Activated CD4-positive, alpha-beta memory T cell treated with anti-CD3 and anti-CD28 coated beads for 36 hours (primary cell): ENCODE results near the gene CDY2B. TPM values are rescaled to one million over a fixed set of nuclear protein-coding genes. Genes with fewer than 3 reads are reported as not detected.
"Not testable (repeated sequence)": the region's sequence is repeated elsewhere in the genome, so short reads cannot be mapped to it uniquely, and the experiment has no call there.

Source experiments
- CTCF ChIA-PET: fragments of 350-600 bp; sonication (Branson Sonifier 250); formaldehyde crosslinking; loops from one replicate; lab custom pipeline; 2021; ENCODE audit warnings: antibody characterized with exemption, inconsistent platforms; lab: Charles Lee
- POLR2A ChIA-PET: fragments of 350-600 bp; sonication (Branson Sonifier 250); formaldehyde crosslinking; loops from one replicate; lab custom pipeline; 2021; ENCODE audit warnings: antibody characterized with exemption; lab: Charles Lee
- DNase-seq: peaks from one replicate; pipeline ENCODE4 v3.0.0-alpha.2; 2020
- H3K27ac Mint-ChIP-seq: one replicate; pipeline ENCODE4 v1.8.0; 2021; ENCODE audit warnings: mixed read lengths
- H3K27me3 Mint-ChIP-seq: one replicate; pipeline ENCODE4 v1.8.0; 2021; ENCODE audit warnings: mixed read lengths
- H3K36me3 Mint-ChIP-seq: one replicate; pipeline ENCODE4 v1.8.0; 2021; ENCODE audit warnings: mixed read lengths
- H3K4me1 Mint-ChIP-seq: one replicate; pipeline ENCODE4 v1.8.0; 2021; ENCODE audit warnings: low read depth, mixed read lengths
- H3K4me3 Mint-ChIP-seq: one replicate; pipeline ENCODE4 v1.8.0; 2021; ENCODE audit warnings: mild to moderate bottlenecking, mixed read lengths
- H3K9me3 Mint-ChIP-seq: one replicate; pipeline ENCODE4 v1.8.0; 2021; ENCODE audit warnings: mixed read lengths
- intact Hi-C: fragments of 100-400 bp; cut with micrococcal nuclease; formaldehyde crosslinking; loops from one replicate; pipeline ENCODE4 v1.15.1; 2023
- total RNA-seq, 2 experiments: library from RNA; stranded (reverse); gene quantifications; one replicate each; pipeline ENCODE4 v1.2.3, GENCODE V29; 2021

CDY2B gene
- total RNA-seq = not detected

- H3K36me3 Mint-ChIP-seq, DNase-seq, intact Hi-C loops, H3K27me3 Mint-ChIP-seq, H3K27ac Mint-ChIP-seq, H3K4me3 Mint-ChIP-seq, H3K9me3 Mint-ChIP-seq, CTCF ChIA-PET, H3K4me1 Mint-ChIP-seq, POLR2A ChIA-PET: not testable (repeated sequence)
Measured at GRCh38 chrY:17880120-17880519, at the start of gene CDY2B. TSS of gene CDY2B (minus strand) at chrY:17880220. CDS start at chrY:17879892, 328 bp downstream.

- H3K4me3 Mint-ChIP-seq, CTCF ChIA-PET, intact Hi-C loops, H3K36me3 Mint-ChIP-seq, H3K4me1 Mint-ChIP-seq, POLR2A ChIA-PET, H3K27me3 Mint-ChIP-seq, H3K9me3 Mint-ChIP-seq, H3K27ac Mint-ChIP-seq, DNase-seq: not testable (repeated sequence)
Measured at GRCh38 chrY:17908009-17908408, 28.0 kb upstream of the CDY2B start.

- H3K27ac Mint-ChIP-seq, CTCF ChIA-PET, POLR2A ChIA-PET, DNase-seq, H3K36me3 Mint-ChIP-seq, H3K4me1 Mint-ChIP-seq, intact Hi-C loops, H3K27me3 Mint-ChIP-seq, H3K4me3 Mint-ChIP-seq, H3K9me3 Mint-ChIP-seq: not testable (repeated sequence)
Measured at GRCh38 chrY:17907351-17907750, 27.3 kb upstream of the CDY2B start.

GRCh38 chrY:17881697-17882096 lies 1.7 kb upstream of the CDY2B start:
- H3K27ac Mint-ChIP-seq, H3K27me3 Mint-ChIP-seq, H3K36me3 Mint-ChIP-seq, H3K9me3 Mint-ChIP-seq, POLR2A ChIA-PET, DNase-seq, H3K4me3 Mint-ChIP-seq, H3K4me1 Mint-ChIP-seq, intact Hi-C loops, CTCF ChIA-PET: not testable (repeated sequence)

- CTCF ChIA-PET, POLR2A ChIA-PET, H3K4me3 Mint-ChIP-seq, H3K27ac Mint-ChIP-seq, DNase-seq, H3K9me3 Mint-ChIP-seq, H3K27me3 Mint-ChIP-seq, intact Hi-C loops, H3K4me1 Mint-ChIP-seq, H3K36me3 Mint-ChIP-seq: not testable (repeated sequence)
Measured at GRCh38 chrY:17876767-17877166, 3.3 kb downstream of the CDY2B start.

GRCh38 chrY:17875401-17875800 lies 4.6 kb downstream of the CDY2B start:
- POLR2A ChIA-PET, intact Hi-C loops, H3K4me3 Mint-ChIP-seq, H3K4me1 Mint-ChIP-seq, H3K27ac Mint-ChIP-seq, CTCF ChIA-PET, H3K27me3 Mint-ChIP-seq, H3K36me3 Mint-ChIP-seq, DNase-seq, H3K9me3 Mint-ChIP-seq: not testable (repeated sequence)

- DNase-seq, POLR2A ChIA-PET, H3K9me3 Mint-ChIP-seq, H3K36me3 Mint-ChIP-seq, H3K4me3 Mint-ChIP-seq, H3K27ac Mint-ChIP-seq, intact Hi-C loops, H3K4me1 Mint-ChIP-seq, CTCF ChIA-PET, H3K27me3 Mint-ChIP-seq: not testable (repeated sequence)
Measured at GRCh38 chrY:17871194-17871903, 8.7 kb downstream of the CDY2B start.

GRCh38 chrY:17870737-17871136 lies 9.3 kb downstream of the CDY2B start:
- H3K27ac Mint-ChIP-seq, CTCF ChIA-PET, H3K4me1 Mint-ChIP-seq, H3K27me3 Mint-ChIP-seq, H3K4me3 Mint-ChIP-seq, POLR2A ChIA-PET, H3K36me3 Mint-ChIP-seq, DNase-seq, intact Hi-C loops, H3K9me3 Mint-ChIP-seq: not testable (repeated sequence)

GRCh38 chrY:17867850-17868249 lies 12.2 kb downstream of the CDY2B start:
- CTCF ChIA-PET, H3K9me3 Mint-ChIP-seq, H3K27ac Mint-ChIP-seq, H3K27me3 Mint-ChIP-seq, POLR2A ChIA-PET, intact Hi-C loops, DNase-seq, H3K4me1 Mint-ChIP-seq, H3K4me3 Mint-ChIP-seq, H3K36me3 Mint-ChIP-seq: not testable (repeated sequence)

- H3K27ac Mint-ChIP-seq, H3K4me1 Mint-ChIP-seq, DNase-seq, POLR2A ChIA-PET, H3K27me3 Mint-ChIP-seq, H3K36me3 Mint-ChIP-seq, H3K4me3 Mint-ChIP-seq, H3K9me3 Mint-ChIP-seq, intact Hi-C loops, CTCF ChIA-PET: not testable (repeated sequence)
Measured at GRCh38 chrY:17860634-17861033, 19.4 kb downstream of the CDY2B start.

- H3K27ac Mint-ChIP-seq, DNase-seq, H3K9me3 Mint-ChIP-seq, H3K4me1 Mint-ChIP-seq, H3K27me3 Mint-ChIP-seq, intact Hi-C loops, H3K36me3 Mint-ChIP-seq, POLR2A ChIA-PET, CTCF ChIA-PET, H3K4me3 Mint-ChIP-seq: not testable (repeated sequence)
Measured at GRCh38 chrY:17856963-17857848, 22.8 kb downstream of the CDY2B start.

- H3K27me3 Mint-ChIP-seq, CTCF ChIA-PET, POLR2A ChIA-PET, H3K27ac Mint-ChIP-seq, H3K36me3 Mint-ChIP-seq, H3K4me1 Mint-ChIP-seq, intact Hi-C loops, H3K4me3 Mint-ChIP-seq, H3K9me3 Mint-ChIP-seq, DNase-seq: not testable (repeated sequence)
Measured at GRCh38 chrY:17856508-17856907, 23.5 kb downstream of the CDY2B start.

- DNase-seq, intact Hi-C loops, CTCF ChIA-PET, H3K27ac Mint-ChIP-seq, H3K9me3 Mint-ChIP-seq, POLR2A ChIA-PET, H3K36me3 Mint-ChIP-seq, H3K4me3 Mint-ChIP-seq, H3K27me3 Mint-ChIP-seq, H3K4me1 Mint-ChIP-seq: not testable (repeated sequence)
Measured at GRCh38 chrY:17849131-17849530, 30.9 kb downstream of the CDY2B start.
